Thyroid gland (tissue), 4 donors: ENCODE data around the gene BANF2.

Source experiments
- POLR2A ChIP-seq, 2 donors: fragments of 450-650 bp; IDR thresholded peaks; one replicate each; pipeline ENCODE4 v1.6.1; 2017; ENCODE audit warnings: antibody characterized with exemption in 2 of 2, mild to moderate bottlenecking in 2 of 2, moderate library complexity in 1 of 2
- TF ChIP-seq, protein P1 (sequence below), 6 experiments: fragments of 200-600 bp in 3 of 6; fragments of 450-650 bp in 3 of 6; sonication (generic) in 3 of 6; IDR thresholded peaks; one replicate each; pipeline ENCODE4 v1.5.1; 2016 to 2019; ENCODE audit warnings: antibody characterized with exemption in 6 of 6, mild to moderate bottlenecking in 2 of 6, inconsistent platforms in 1 of 6, moderate library complexity in 1 of 6

DNA sequence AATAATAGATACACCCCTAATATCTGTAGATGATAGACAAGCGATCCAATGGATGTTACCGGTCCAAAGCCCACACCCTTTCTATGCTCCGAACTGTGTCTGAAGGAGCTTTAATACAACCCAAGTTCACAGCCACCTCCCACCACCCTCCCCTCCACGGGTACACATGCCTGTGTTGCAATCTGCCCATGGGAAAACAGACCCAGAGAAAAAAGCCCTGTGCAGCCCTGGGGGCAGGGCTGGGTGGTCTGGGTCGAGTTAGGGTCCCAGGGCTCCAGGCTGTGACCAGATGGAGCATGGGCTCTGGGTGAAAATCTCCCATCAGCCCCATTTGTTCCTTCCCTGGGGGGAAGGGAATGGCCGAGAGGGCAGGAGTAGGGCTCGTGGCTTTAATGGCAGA lies 65.8 kb downstream of the BANF2 start:
- TF ChIP-seq, protein P1, sequence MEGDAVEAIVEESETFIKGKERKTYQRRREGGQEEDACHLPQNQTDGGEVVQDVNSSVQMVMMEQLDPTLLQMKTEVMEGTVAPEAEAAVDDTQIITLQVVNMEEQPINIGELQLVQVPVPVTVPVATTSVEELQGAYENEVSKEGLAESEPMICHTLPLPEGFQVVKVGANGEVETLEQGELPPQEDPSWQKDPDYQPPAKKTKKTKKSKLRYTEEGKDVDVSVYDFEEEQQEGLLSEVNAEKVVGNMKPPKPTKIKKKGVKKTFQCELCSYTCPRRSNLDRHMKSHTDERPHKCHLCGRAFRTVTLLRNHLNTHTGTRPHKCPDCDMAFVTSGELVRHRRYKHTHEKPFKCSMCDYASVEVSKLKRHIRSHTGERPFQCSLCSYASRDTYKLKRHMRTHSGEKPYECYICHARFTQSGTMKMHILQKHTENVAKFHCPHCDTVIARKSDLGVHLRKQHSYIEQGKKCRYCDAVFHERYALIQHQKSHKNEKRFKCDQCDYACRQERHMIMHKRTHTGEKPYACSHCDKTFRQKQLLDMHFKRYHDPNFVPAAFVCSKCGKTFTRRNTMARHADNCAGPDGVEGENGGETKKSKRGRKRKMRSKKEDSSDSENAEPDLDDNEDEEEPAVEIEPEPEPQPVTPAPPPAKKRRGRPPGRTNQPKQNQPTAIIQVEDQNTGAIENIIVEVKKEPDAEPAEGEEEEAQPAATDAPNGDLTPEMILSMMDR (IDR thresholded peaks at IDR 0.05), result no peak
- no peak for TF ChIP-seq POLR2A (IDR thresholded peaks at IDR 0.05)
